OCI-LY3 (cell line): ENCODE measurements around the gene UBE2E1.
A peak's percentile ranks its signal among the peaks of the same experiment; 100 is the strongest.

Experiments
- H2AFZ ChIP-seq: fragments of 200-600, 300-600 bp; shearing (Covaris generic); 2 replicates; pipeline ENCODE4 v1.6.0; 2014; ENCODE audit warnings: antibody characterized with exemption, low read depth, low read length
- H3K27ac ChIP-seq: fragments of 200-600, 300-600 bp; sonication (generic); 2 replicates; pipeline ENCODE4 v1.5.1; 2014; ENCODE audit warnings: mild to moderate bottlenecking, low read length, moderate library complexity, mixed read lengths
- H3K27me3 ChIP-seq: fragments of 200-600, 300-600 bp; sonication (generic); 2 replicates; pipeline ENCODE4 v1.6.1; 2014; ENCODE audit warnings: low read depth, low read length, mixed read lengths
- H3K36me3 ChIP-seq: fragments of 200-600, 300-600 bp; sonication (generic); replicated peaks from 2 replicates; pipeline ENCODE3; 2014; ENCODE audit warnings: low read depth, low read length, mixed read lengths
- H3K4me1 ChIP-seq: fragments of 300-600, 200-600 bp; sonication (generic); 2 replicates; pipeline ENCODE4 v1.6.1; 2014; ENCODE audit warnings: low read length, mixed read lengths
- H3K4me2 ChIP-seq: fragments of 200-600, 300-600 bp; sonication (generic); 2 replicates; pipeline ENCODE4 v1.6.1; 2014; ENCODE audit warnings: low read length, mixed read lengths
- H3K4me3 ChIP-seq: fragments of 300-600, 200-600 bp; sonication (generic); 2 replicates; pipeline ENCODE4 v1.5.1; 2014; ENCODE audit warnings: antibody characterized with exemption, mild to moderate bottlenecking, low read length, moderate library complexity
- H3K79me2 ChIP-seq: fragments of 300-600, 200-600 bp; shearing (Covaris generic); 2 replicates; pipeline ENCODE4 v1.6.1; 2014; ENCODE audit warnings: mild to moderate bottlenecking, low read length, mixed read lengths
- H3K9ac ChIP-seq: fragments of 300-600, 200-600 bp; shearing (Covaris generic); 2 replicates; pipeline ENCODE4 v1.6.0; 2014; ENCODE audit warnings: mild to moderate bottlenecking, low read length, moderate library complexity
- H3K9me3 ChIP-seq: fragments of 200-600, 300-600 bp; shearing (Covaris generic); 2 replicates; pipeline ENCODE4 v1.6.1; 2014; ENCODE audit warnings: low read length, mixed read lengths; ENCODE audit not compliant: insufficient read depth
- H4K20me1 ChIP-seq: fragments of 200-600, 300-600 bp; sonication (generic); 2 replicates; pipeline ENCODE4 v1.6.1; 2016; ENCODE audit warnings: low read length, mixed read lengths; ENCODE audit not compliant: insufficient read depth
- CTCF ChIP-seq: fragments of 200-600, 300-600 bp; sonication (generic); IDR thresholded peaks from 2 replicates; pipeline ENCODE4 v1.5.1; 2014; ENCODE audit warnings: antibody characterized with exemption, low read length, low read depth
- EZH2phosphoT487 ChIP-seq: fragments of 200-600 bp; shearing (Covaris generic); IDR thresholded peaks from 2 replicates; pipeline ENCODE4 v1.6.1; 2018; ENCODE audit warnings: antibody characterized with exemption, mixed run types, low read depth

Gene UBE2E1

GRCh38 chr3:23830869-23831484 is 25.2 kb downstream of the UBE2E1 start:
- TF ChIP-seq EZH2phosphoT487 (no peak), CTCF (no peak)
- Histone ChIP-seq H2AFZ (no peak overlapping the region), H3K9ac (no peak overlapping the region), H3K79me2 (peaks cover 39% of the 10 kb centered on the region), H3K4me1 (peaks cover 35% of the 10 kb centered on the region), H3K27me3 (no peaks in the 10 kb centered on the region), H3K4me2 (peak overlapping the region; percentile 64), H3K36me3 (no peaks in the 10 kb centered on the region), H4K20me1 (peaks cover 90% of the 10 kb centered on the region), H3K4me3 (peak overlapping the region; percentile 49), H3K27ac (no peak overlapping the region), H3K9me3 (no peaks in the 10 kb centered on the region)

- no peaks in the 10 kb centered on the region for H3K9me3 ChIP-seq
- no peaks in the 10 kb centered on the region for H3K36me3 ChIP-seq
- H3K4me3 ChIP-seq, result no peak overlapping the region
- no peak overlapping the region for H2AFZ ChIP-seq
- peak overlapping the region; percentile 64; the same call in 1 of the 2 replicates for H3K4me2 ChIP-seq
- no peak overlapping the region for H3K27ac ChIP-seq
- no peak overlapping the region for H3K9ac ChIP-seq
- no peaks in the 10 kb centered on the region for H3K27me3 ChIP-seq
- peaks cover 40% of the 10 kb centered on the region for H3K79me2 ChIP-seq
- peaks cover 38% of the 10 kb centered on the region for H3K4me1 ChIP-seq
- no peak for TF ChIP-seq CTCF
- TF ChIP-seq EZH2phosphoT487, result no peak
- peaks cover 90% of the 10 kb centered on the region for H4K20me1 ChIP-seq
Measured at GRCh38 chr3:23831517-23832394, 26.0 kb downstream of the UBE2E1 start.

DNA sequence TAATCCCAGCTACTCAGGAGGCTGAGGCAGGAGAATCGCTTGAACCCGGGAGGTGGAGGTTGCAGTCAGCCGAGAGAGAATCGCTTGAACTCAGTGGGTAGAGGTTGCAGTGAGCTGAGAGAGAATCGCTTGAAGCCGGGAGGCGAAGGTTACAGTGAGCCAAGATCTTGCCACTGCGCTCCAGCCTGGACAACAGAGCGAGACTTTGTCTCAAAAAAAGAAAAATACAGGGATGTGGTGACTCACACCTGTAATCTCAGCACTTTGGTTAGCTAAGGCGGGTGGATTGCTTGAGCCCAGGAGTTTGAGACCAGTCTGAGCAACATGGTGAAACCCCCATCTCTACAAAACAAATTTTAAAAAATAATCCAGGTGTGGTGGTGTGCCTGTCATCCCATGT is 26.8 kb downstream of the UBE2E1 start:
- Histone ChIP-seq H3K36me3 (no peaks in the 10 kb centered on the region), H3K27me3 (no peaks in the 10 kb centered on the region), H4K20me1 (peaks cover 90% of the 10 kb centered on the region), H3K9ac (no peak overlapping the region), H2AFZ (no peak overlapping the region), H3K4me2 (no peak overlapping the region), H3K9me3 (no peaks in the 10 kb centered on the region), H3K79me2 (peaks cover 47% of the 10 kb centered on the region), H3K27ac (no peak overlapping the region), H3K4me1 (peaks cover 46% of the 10 kb centered on the region), H3K4me3 (no peak overlapping the region)
- TF ChIP-seq EZH2phosphoT487 (no peak), CTCF (no peak)

DNA sequence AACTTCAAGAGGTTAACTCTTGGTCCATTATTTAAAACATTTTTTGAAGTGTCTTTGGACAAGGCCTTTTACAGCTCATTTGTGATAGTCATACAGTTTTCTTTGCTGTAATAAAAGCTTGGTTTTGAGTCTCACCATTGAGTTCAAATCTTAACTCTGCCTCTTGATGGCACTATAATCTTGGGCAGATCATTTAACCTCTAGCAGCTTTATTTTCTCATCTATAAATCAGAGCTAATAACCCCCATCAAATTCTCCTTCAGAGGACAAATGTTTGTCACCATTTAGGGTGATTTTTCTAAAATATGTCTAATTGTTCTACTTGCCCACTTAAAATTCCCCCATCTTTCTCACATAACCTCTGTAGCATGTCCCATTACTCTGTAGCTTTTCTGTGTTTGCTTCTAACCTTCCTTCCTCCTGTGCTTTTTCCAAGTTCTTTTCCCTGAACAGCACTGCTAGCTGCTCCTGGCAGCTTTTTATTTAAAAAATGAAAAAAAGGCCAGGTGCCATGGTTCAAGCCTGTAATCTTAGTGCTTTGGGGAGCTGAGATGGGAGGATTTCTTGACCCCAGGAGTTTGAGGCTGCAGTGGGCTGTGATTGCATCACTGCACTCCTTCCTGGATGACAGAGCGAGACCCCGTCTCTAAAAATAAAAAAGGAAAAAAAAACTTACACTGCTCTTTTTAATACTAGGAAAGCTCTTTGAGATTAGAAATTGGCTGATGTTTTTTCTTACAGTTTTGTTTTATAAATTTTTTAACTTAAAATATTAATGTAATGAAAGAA is 28.5 kb downstream of the UBE2E1 start:
- no peak for TF ChIP-seq EZH2phosphoT487
- peak; percentile 67 for TF ChIP-seq CTCF
- Histone ChIP-seq H2AFZ (no peak overlapping the region), H3K27ac (no peak overlapping the region), H3K36me3 (no peaks in the 10 kb centered on the region), H3K9ac (no peak overlapping the region), H3K4me2 (no peak overlapping the region), H3K9me3 (no peaks in the 10 kb centered on the region), H3K27me3 (no peaks in the 10 kb centered on the region), H3K4me3 (no peak overlapping the region), H3K4me1 (peaks cover 48% of the 10 kb centered on the region), H3K79me2 (peaks cover 55% of the 10 kb centered on the region), H4K20me1 (peaks cover 84% of the 10 kb centered on the region)
